Measurements from ENCODE around the gene DOCK3. TPM values are rescaled to one million over a fixed set of nuclear protein-coding genes. Genes with fewer than 3 reads are reported as not detected.

The DOCK3 gene
- total and polyA plus RNA-seq, 10 of the 15 experiments (the other 5 are each of a cell fraction or from before 2014, with no cell fraction given), result 0.02 to 0.52 (median 0.04) TPM; not detected in 5

- Histone ChIP-seq H3K36me3 (ENCODE audit: control insufficient read depth in 2 of 2, insufficient read depth in 2 of 2, low read length in 1 of 2) (no peaks in the 10 kb centered on the region), H3K9ac (ENCODE audit: control insufficient read depth, insufficient read depth, low read length) (no peak overlapping the region), H3K79me2 (ENCODE audit: control insufficient read depth, insufficient read depth, low read length) (no peaks in the 10 kb centered on the region), H3K27me3 (replicated peaks in 1 of 2; ENCODE audit: control insufficient read depth in 2 of 2, insufficient read depth in 2 of 2, low read length in 1 of 2) (peaks cover 0 to 3% of the 10 kb centered on the region in 2 experiments; a peak in 3 of 4 replicates), H2AFZ (ENCODE audit: control insufficient read depth, low read depth, low read length) (no peak overlapping the region), H3K4me1 (ENCODE audit: control insufficient read depth, insufficient read depth, low read length) (no peaks in the 10 kb centered on the region), H3K4me2 (ENCODE audit: control insufficient read depth, insufficient read depth) (no peak overlapping the region), H3K4me3 (no peak overlapping the region), H3K27ac (ENCODE audit: control insufficient read depth, insufficient read depth) (no peak overlapping the region), H4K20me1 (ENCODE audit: control insufficient read depth, insufficient read depth) (no peaks in the 10 kb centered on the region), H3K9me3 (replicated peaks; ENCODE audit: control insufficient read depth, insufficient read depth, low read length) (no peaks in the 10 kb centered on the region)
- 7% methylated on average over 1 of the region's 1 CpG for WGBS (ENCODE audit: insufficient coverage, insufficient replicate concordance, low lambda C conversion rate, missing lambda C conversion rate)
- RAD21 ChIA-PET (ENCODE audit: unreplicated experiment), result no interaction called here
- in situ Hi-C loops (cut with MboI), result no loop called here
- SMC1A ChIA-PET (ENCODE audit: uncharacterized antibody, unreplicated experiment), result no interaction called here
- DNase-seq (ENCODE audit: low read depth, low spot score), result no peak
- FAIRE-seq, result no peak
- no peak for ATAC-seq
- BruUV-seq (replicated peaks), result no TSS peak
- POLR2A ChIA-PET, result no interaction called here
- intact Hi-C loops (cut with micrococcal nuclease; ENCODE audit: unreplicated experiment), result no loop called here
- CTCF ChIA-PET, result interaction anchor here (1.4 kb wide), 1 partner anchor 10 kb away, joined by 3 read pairs; no protein-coding TSS in a partner anchor
- no peak for TF ChIP-seq ZBTB40 (IDR thresholded peaks at IDR 0.05; ENCODE audit: borderline replicate concordance)
- no peak for TF ChIP-seq CHD2 (IDR thresholded peaks at IDR 0.05; ENCODE audit: borderline replicate concordance, low read depth, low read length)
- TF ChIP-seq, protein P1, sequence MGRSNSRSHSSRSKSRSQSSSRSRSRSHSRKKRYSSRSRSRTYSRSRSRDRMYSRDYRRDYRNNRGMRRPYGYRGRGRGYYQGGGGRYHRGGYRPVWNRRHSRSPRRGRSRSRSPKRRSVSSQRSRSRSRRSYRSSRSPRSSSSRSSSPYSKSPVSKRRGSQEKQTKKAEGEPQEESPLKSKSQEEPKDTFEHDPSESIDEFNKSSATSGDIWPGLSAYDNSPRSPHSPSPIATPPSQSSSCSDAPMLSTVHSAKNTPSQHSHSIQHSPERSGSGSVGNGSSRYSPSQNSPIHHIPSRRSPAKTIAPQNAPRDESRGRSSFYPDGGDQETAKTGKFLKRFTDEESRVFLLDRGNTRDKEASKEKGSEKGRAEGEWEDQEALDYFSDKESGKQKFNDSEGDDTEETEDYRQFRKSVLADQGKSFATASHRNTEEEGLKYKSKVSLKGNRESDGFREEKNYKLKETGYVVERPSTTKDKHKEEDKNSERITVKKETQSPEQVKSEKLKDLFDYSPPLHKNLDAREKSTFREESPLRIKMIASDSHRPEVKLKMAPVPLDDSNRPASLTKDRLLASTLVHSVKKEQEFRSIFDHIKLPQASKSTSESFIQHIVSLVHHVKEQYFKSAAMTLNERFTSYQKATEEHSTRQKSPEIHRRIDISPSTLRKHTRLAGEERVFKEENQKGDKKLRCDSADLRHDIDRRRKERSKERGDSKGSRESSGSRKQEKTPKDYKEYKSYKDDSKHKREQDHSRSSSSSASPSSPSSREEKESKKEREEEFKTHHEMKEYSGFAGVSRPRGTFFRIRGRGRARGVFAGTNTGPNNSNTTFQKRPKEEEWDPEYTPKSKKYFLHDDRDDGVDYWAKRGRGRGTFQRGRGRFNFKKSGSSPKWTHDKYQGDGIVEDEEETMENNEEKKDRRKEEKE (IDR thresholded peaks at IDR 0.05), result no peak
- no peak for TF ChIP-seq ATF2 (IDR thresholded peaks at IDR 0.05; ENCODE audit: low read length)
- no peak for TF ChIP-seq CEBPZ (IDR thresholded peaks at IDR 0.05; ENCODE audit: low read depth, low read length)
- TF ChIP-seq ZNF274 (IDR thresholded peaks at IDR 0.05; ENCODE audit: insufficient read depth, insufficient read length), result no peak
- no peak for TF ChIP-seq ZZZ3 (IDR thresholded peaks at IDR 0.05; ENCODE audit: control insufficient read depth, insufficient read length, low read depth)
- TF ChIP-seq FOXK2 (IDR thresholded peaks at IDR 0.05), result no peak
- TF ChIP-seq, protein P2, sequence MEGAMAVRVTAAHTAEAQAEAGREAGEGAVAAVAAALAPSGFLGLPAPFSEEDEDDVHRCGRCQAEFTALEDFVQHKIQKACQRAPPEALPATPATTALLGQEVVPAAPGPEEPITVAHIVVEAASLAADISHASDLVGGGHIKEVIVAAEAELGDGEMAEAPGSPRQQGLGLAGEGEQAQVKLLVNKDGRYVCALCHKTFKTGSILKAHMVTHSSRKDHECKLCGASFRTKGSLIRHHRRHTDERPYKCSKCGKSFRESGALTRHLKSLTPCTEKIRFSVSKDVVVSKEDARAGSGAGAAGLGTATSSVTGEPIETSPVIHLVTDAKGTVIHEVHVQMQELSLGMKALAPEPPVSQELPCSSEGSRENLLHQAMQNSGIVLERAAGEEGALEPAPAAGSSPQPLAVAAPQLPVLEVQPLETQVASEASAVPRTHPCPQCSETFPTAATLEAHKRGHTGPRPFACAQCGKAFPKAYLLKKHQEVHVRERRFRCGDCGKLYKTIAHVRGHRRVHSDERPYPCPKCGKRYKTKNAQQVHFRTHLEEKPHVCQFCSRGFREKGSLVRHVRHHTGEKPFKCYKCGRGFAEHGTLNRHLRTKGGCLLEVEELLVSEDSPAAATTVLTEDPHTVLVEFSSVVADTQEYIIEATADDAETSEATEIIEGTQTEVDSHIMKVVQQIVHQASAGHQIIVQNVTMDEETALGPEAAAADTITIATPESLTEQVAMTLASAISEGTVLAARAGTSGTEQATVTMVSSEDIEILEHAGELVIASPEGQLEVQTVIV (IDR thresholded peaks at IDR 0.05; ENCODE audit: borderline replicate concordance, partially characterized antibody), result no peak
Observed at GRCh38 chr3:51063053-51063452, 388.3 kb downstream of the DOCK3 start.
